CD4-positive, alpha-beta T cell treated with Interleukin-15 for 1 hour (primary cell): ENCODE data around the gene SLC22A23.

ENCODE experiments used
- DNase-seq: peaks from one replicate; pipeline ENCODE4 v3.0.0-alpha.2; 2020

Gene SLC22A23

GRCh38 chr6:3329393-3330051, 127.3 kb downstream of the SLC22A23 start:
- no peak for DNase-seq

- DNase-seq, result no peak
Observed at GRCh38 chr6:3328796-3329195, 128.1 kb downstream of the SLC22A23 start.

- DNase-seq, result no peak
Observed at GRCh38 chr6:3328145-3328544, 128.7 kb downstream of the SLC22A23 start.

- DNase-seq, result no peak
Observed at GRCh38 chr6:3327403-3327802, 129.4 kb downstream of the SLC22A23 start.

- DNase-seq, result no peak
Observed at GRCh38 chr6:3326981-3327380, 129.9 kb downstream of the SLC22A23 start.

GRCh38 chr6:3326184-3326971, 130.5 kb downstream of the SLC22A23 start:
- no peak for DNase-seq

- no peak for DNase-seq
Observed at GRCh38 chr6:3325210-3325609, 131.6 kb downstream of the SLC22A23 start.

GRCh38 chr6:3324262-3324942, 132.4 kb downstream of the SLC22A23 start:
- DNase-seq, result no peak

- DNase-seq, result no peak
Observed at GRCh38 chr6:3323696-3324261, 133.1 kb downstream of the SLC22A23 start.

GRCh38 chr6:3323148-3323547, 133.7 kb downstream of the SLC22A23 start:
- no peak for DNase-seq

GRCh38 chr6:3322366-3322890, 134.4 kb downstream of the SLC22A23 start:
- DNase-seq, result no peak

- DNase-seq, result no peak
Observed at GRCh38 chr6:3321875-3322274, 135.0 kb downstream of the SLC22A23 start.

GRCh38 chr6:3321042-3321441, 135.8 kb downstream of the SLC22A23 start:
- DNase-seq, result no peak

GRCh38 chr6:3320238-3320811, 136.5 kb downstream of the SLC22A23 start:
- DNase-seq, result no peak

GRCh38 chr6:3319610-3320200, 137.1 kb downstream of the SLC22A23 start:
- DNase-seq, result no peak

GRCh38 chr6:3318821-3319540, 137.9 kb downstream of the SLC22A23 start:
- no peak for DNase-seq

GRCh38 chr6:3318226-3318625, 138.6 kb downstream of the SLC22A23 start:
- no peak for DNase-seq

- no peak for DNase-seq
Observed at GRCh38 chr6:3317741-3318211, 139.1 kb downstream of the SLC22A23 start.

GRCh38 chr6:3316818-3317217, 140.0 kb downstream of the SLC22A23 start:
- no peak for DNase-seq

- DNase-seq, result no peak
Observed at GRCh38 chr6:3316331-3316730, 140.5 kb downstream of the SLC22A23 start.

GRCh38 chr6:3315841-3316240, 141.0 kb downstream of the SLC22A23 start:
- DNase-seq, result no peak
